D721Med (cell line): ENCODE results near the gene RREB1.
"Not testable (repeated sequence)": the region's sequence is repeated elsewhere in the genome, so short reads cannot be mapped to it uniquely, and the experiment has no call there.

Experiments used
- DNase-seq: peaks from one replicate; pipeline ENCODE4 v3.0.0; 2011; ENCODE audit warnings: low spot score; ENCODE audit not compliant: insufficient read length
- FAIRE-seq: peaks from 2 replicates; lab custom pipeline; 2011; peaks lifted over from hg19 to GRCh38; lab: Jason Lieb, UNC
- TF ChIP-seq, protein P1 (sequence below): IDR thresholded peaks from 2 replicates; pipeline ENCODE4 v1.5.1; 2012; ENCODE audit warnings: mild to moderate bottlenecking, control low read depth; ENCODE audit not compliant: insufficient read depth; ENCODE audit errors: missing control alignments

The RREB1 gene

DNA sequence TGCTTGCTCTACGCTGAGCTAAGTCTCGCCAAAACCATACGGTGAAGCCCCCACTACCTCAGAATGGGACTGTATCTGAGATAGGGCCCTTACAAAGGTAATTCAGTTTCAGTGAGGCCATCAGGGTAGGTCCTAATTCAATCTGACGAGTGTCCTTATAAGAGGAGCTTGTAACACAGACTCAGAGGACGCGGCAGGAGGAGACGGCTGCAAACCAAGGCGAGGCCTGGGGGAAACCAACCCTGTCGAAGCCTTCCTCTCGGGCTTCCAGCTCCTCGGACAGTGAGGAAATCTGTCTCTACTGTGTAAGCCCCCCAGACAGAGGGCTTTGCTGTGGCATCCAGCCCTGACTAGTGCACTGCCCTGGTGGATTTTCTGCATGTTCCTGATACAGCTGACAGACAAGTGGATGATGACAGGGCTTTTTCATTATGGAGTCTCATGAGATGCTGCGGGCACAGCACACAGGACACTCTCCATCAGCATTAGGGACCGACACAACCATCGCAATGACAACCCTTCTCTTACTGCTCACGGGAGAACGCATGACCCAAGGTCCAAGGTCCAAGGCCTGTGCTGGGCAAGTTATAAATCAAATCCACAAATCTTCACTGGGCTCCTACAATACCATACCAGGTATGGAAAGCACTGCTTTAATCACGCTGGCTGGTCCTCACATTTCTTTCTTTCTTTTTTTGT is 157.1 kb downstream of the RREB1 start:
- FAIRE-seq (no peak), DNase-seq (no peak)
- TF ChIP-seq, protein P1, sequence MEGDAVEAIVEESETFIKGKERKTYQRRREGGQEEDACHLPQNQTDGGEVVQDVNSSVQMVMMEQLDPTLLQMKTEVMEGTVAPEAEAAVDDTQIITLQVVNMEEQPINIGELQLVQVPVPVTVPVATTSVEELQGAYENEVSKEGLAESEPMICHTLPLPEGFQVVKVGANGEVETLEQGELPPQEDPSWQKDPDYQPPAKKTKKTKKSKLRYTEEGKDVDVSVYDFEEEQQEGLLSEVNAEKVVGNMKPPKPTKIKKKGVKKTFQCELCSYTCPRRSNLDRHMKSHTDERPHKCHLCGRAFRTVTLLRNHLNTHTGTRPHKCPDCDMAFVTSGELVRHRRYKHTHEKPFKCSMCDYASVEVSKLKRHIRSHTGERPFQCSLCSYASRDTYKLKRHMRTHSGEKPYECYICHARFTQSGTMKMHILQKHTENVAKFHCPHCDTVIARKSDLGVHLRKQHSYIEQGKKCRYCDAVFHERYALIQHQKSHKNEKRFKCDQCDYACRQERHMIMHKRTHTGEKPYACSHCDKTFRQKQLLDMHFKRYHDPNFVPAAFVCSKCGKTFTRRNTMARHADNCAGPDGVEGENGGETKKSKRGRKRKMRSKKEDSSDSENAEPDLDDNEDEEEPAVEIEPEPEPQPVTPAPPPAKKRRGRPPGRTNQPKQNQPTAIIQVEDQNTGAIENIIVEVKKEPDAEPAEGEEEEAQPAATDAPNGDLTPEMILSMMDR: no peak

DNA sequence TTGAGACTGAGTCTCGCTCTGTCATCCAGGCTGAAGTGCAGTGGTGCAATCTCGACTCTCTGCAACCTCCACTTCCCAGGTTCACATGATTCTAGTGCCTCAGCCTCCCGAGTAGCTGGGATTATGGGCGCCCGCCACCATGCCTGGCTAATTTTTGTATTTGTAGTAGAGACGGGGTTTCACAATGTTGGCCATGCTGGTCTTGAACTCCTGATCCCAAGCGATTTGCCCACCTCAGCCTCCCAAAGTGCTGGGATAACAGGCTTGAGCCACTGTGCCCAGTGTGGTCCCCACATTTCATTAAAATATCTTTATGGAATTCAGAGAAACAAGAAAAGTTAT is 157.6 kb downstream of the RREB1 start:
- not testable (repeated sequence) for FAIRE-seq, DNase-seq

DNA sequence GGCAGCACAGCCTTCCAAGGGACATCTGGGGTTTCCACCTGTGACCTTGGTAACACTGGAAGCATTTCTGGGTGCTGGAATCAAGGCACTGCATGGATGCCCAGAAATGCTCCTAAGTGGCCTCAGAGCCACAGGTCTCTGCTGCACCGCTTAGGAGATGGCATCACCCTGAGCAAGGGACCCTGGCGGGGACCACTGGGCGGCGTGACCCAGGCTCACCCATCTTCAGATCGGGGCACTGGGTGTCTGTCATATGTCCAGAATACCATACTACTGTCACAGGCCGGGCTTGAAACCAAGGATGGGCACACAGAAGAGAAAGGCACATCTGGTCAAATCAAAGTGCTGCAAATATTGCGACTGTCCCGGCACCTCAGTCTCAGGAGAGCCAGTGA is 159.3 kb downstream of the RREB1 start:
- TF ChIP-seq, protein P1: no peak
- DNase-seq (no peak), FAIRE-seq (no peak)

DNA sequence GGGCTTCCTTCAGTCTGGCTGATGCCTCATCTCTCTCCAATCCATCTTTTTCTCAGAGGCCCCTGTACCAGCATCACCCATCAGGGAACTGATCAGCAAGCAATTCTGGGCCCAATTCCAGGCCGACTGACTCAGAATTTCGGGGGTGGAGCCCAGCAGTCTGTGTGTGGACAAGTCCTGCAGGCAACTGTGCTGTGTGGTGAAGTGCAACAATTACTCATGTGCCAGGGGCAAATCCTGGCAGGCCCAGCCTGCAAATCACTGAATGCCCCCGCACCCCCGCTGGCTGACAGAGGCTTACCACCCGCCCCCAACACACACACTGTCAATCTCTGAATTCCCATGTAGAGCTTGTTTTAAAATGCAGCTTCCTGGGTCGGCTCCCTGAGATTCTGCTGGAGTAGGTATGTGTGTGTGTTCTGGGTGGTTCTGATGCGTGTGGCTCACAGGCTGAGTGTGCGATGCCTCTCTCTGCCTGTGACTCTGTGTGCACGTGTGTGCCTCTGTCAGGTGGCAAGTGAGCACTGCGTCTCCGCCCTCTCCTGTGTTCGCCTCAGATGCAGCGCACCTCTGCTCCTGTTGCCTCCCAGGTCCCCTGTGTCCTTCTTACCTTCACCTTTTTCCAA is 159.8 kb downstream of the RREB1 start:
- TF ChIP-seq, protein P1: no peak
- DNase-seq: no peak
- FAIRE-seq: no peak

DNA sequence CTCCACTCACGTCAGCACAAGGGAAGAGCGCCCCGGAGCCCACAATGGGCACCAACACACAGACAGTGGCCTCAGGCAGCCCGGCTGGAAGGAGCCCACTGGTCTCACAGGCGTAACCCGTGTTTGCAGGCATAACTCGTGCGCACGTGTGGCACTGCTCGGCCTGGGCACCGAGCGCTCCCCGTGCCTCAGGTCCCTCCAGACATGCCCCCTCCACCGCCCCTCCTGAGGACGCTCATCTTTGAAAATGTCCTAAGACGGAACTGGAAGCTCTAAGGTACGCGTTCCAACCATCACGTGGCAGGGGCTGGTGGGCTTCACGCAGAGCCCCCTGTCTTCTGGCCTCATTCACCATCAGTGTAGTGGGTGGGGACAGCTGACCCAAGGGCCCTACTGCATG is 160.6 kb downstream of the RREB1 start:
- TF ChIP-seq, protein P1: no peak
- FAIRE-seq (no peak), DNase-seq (no peak)

DNA sequence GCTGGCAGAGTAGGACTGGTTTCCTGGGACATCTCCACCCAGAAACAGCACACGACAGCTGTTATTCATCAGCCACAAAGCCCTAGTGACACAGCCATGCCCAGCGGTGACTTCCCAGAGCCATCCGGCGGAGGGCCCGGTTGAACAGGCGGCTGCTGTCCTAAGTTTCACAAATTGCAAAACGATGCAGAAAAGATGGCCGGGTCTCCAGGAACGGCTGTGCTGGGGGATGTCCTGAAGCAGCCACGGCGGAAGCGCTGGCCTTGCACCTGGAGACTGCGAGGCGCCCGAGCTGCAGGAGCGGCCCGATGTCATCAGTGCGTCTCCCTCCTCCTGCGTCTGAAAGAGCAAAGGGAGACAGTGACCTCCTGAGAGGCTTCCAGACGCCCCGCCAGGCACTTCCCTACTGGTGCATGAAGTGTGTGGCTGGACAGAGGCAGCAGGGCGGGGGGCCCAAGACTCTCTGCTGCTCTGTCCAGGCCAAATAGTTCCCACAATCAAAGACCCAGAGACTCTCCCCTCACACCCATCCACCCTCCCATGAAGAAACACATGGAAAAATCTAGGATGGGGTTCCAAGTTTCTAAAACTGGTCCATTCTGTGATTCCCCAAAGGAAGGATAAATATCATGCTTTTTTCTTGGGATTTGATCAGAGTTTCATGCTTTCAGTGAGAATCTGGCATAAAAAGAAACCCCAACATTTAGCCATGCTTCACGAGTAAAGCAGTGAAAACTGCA is 161.2 kb downstream of the RREB1 start:
- no peak for FAIRE-seq
- TF ChIP-seq, protein P1: no peak

DNA sequence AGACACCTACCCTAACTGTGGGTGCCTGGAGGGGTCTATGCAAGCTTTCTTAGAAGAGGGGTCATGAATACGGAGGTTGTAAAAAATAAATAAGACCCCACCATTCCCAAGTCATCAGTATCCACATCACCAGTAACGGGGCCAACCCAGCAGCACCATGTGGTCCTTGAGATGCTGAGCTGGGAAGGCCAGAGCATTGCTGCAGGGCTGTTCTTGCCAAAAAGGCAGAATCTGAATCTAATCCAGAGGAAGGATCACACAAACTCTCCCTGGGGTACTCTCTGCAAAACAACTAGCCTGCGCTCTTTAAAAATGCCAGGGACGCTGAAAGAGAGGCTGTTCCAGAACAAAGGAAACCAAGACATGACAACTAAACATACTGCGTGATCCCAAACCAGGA is 162.1 kb downstream of the RREB1 start:
- TF ChIP-seq, protein P1: no peak
- DNase-seq: no peak
- no peak for FAIRE-seq

More for the DNA sequence above, 161.2 kb downstream of the RREB1 start:
- DNase-seq: no peak
